ENCODE results near the gene CYP2C19. TPM values are rescaled to one million over a fixed set of nuclear protein-coding genes. Genes with fewer than 3 reads are reported as not detected.
"Not testable (repeated sequence)": the region's sequence is repeated elsewhere in the genome, so short reads cannot be mapped to it uniquely, and the experiment has no call there.

The CYP2C19 gene
- total and polyA plus RNA-seq, 12 donors: 0.06 TPM; not detected in 11

GRCh38 chr10:94777886-94778458 is 15.5 kb downstream of the CYP2C19 start:
- DNase-seq: no peak
- intact Hi-C loops (cut with DNase I): no loop called here
- H3K4me3 ChIP-seq: no peak overlapping the region
- no peaks in the 10 kb centered on the region for H3K36me3 ChIP-seq (replicated peaks in 1 of 2)
- no peaks in the 10 kb centered on the region for H3K4me1 ChIP-seq (replicated peaks in 1 of 2)
- 36 to 51% (median 43%) methylated on average over 5 of the region's 5 CpGs for WGBS, 4 donors
- H3K9me3 ChIP-seq (replicated peaks in 1 of 3): no peaks in the 10 kb centered on the region
- TF ChIP-seq POLR2A (IDR thresholded peaks at IDR 0.05) (no peak), CTCF (IDR thresholded peaks at IDR 0.05) (no peak)
- no peak overlapping the region for H3K27ac ChIP-seq
- H3K27me3 ChIP-seq: no peaks in the 10 kb centered on the region

DNA sequence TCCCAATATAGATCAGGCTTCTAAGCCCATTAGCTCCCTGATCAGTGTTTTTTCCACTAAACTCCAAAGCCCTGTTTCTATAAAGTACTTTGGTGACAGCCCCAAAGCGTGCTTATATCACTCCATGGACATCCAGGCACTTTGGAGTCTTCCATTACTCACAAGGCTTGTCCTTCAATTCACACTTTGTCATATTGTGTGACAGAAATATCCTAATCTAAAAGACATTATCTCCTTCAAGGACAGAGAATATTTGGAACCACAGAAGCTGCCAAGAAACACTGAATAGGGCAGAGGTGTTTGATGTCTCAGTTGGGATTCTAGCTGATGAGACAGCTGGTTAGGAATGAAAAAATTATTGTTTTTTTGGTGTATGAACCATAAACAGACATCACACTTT is 18.4 kb downstream of the CYP2C19 start:
- WGBS, 4 donors: 21 to 33% (median 26%) methylated on average over 1 of the region's 1 CpG
- Histone ChIP-seq H3K4me3 (no peak overlapping the region), H3K4me1 (replicated peaks in 1 of 2) (no peaks in the 10 kb centered on the region), H3K9me3 (replicated peaks in 1 of 3) (no peaks in the 10 kb centered on the region), H3K27me3 (no peaks in the 10 kb centered on the region), H3K27ac (no peak overlapping the region), H3K36me3 (replicated peaks in 1 of 2) (no peaks in the 10 kb centered on the region)
- TF ChIP-seq CTCF (IDR thresholded peaks at IDR 0.05) (no peak), POLR2A (IDR thresholded peaks at IDR 0.05) (no peak)
- no peak for DNase-seq
- intact Hi-C loops (cut with DNase I): no loop called here

GRCh38 chr10:94784256-94784655 is 21.8 kb downstream of the CYP2C19 start:
- Histone ChIP-seq H3K4me1 (replicated peaks in 1 of 2) (no peaks in the 10 kb centered on the region), H3K27ac (no peak overlapping the region), H3K4me3 (no peak overlapping the region), H3K27me3 (no peaks in the 10 kb centered on the region), H3K9me3 (replicated peaks in 1 of 3) (no peaks in the 10 kb centered on the region), H3K36me3 (replicated peaks in 1 of 2) (no peaks in the 10 kb centered on the region)
- no peak for DNase-seq
- no peak for TF ChIP-seq POLR2A (IDR thresholded peaks at IDR 0.05)
- TF ChIP-seq CTCF (IDR thresholded peaks at IDR 0.05): no peak
- intact Hi-C loops (cut with DNase I): no loop called here

GRCh38 chr10:94785211-94785610 is 22.7 kb downstream of the CYP2C19 start:
- Histone ChIP-seq H3K4me3 (no peak overlapping the region), H3K27ac (no peak overlapping the region), H3K27me3 (no peaks in the 10 kb centered on the region), H3K4me1 (replicated peaks in 1 of 2) (no peaks in the 10 kb centered on the region), H3K9me3 (replicated peaks in 1 of 3) (no peaks in the 10 kb centered on the region), H3K36me3 (replicated peaks in 1 of 2) (no peaks in the 10 kb centered on the region)
- no peak for TF ChIP-seq CTCF (IDR thresholded peaks at IDR 0.05)
- TF ChIP-seq POLR2A (IDR thresholded peaks at IDR 0.05): no peak
- intact Hi-C loops (cut with DNase I): no loop called here
- DNase-seq: no peak
- WGBS, 4 donors: 48 to 61% (median 52%) methylated on average over 2 of the region's 2 CpGs

DNA sequence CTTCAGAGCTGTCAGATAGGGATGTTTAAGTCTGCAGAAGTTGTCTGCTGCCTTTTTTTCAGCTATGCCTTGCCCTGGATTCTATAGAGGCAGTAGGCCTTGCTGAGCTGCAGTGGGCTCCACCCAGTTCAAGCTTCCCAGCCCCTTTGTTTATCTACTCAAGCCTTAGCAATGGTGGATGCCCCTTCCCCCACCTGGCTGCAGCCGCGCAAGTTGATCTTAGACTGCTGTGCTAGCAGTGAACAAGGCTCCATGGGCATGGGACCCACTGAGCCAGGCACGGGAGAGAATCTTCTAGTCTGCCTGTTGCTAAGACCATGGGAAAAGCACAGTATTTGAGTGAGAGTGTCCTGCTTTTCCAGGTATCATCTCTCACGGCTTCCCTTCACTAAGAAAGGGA is 38.1 kb downstream of the CYP2C19 start:
- H3K27me3 ChIP-seq; DNase-seq; H3K36me3 ChIP-seq (replicated peaks in 1 of 2); H3K27ac ChIP-seq; intact Hi-C loops (cut with DNase I); H3K4me1 ChIP-seq (replicated peaks in 1 of 2); H3K9me3 ChIP-seq (replicated peaks in 1 of 3); H3K4me3 ChIP-seq: not testable (repeated sequence)
- WGBS, 4 donors: 72 to 89% (median 83%) methylated on average over 4 of the region's 4 CpGs

Measured in adrenal gland (tissue), 12 donors.